Measurements from ENCODE around the gene RAB11B.

Gene RAB11B

DNA sequence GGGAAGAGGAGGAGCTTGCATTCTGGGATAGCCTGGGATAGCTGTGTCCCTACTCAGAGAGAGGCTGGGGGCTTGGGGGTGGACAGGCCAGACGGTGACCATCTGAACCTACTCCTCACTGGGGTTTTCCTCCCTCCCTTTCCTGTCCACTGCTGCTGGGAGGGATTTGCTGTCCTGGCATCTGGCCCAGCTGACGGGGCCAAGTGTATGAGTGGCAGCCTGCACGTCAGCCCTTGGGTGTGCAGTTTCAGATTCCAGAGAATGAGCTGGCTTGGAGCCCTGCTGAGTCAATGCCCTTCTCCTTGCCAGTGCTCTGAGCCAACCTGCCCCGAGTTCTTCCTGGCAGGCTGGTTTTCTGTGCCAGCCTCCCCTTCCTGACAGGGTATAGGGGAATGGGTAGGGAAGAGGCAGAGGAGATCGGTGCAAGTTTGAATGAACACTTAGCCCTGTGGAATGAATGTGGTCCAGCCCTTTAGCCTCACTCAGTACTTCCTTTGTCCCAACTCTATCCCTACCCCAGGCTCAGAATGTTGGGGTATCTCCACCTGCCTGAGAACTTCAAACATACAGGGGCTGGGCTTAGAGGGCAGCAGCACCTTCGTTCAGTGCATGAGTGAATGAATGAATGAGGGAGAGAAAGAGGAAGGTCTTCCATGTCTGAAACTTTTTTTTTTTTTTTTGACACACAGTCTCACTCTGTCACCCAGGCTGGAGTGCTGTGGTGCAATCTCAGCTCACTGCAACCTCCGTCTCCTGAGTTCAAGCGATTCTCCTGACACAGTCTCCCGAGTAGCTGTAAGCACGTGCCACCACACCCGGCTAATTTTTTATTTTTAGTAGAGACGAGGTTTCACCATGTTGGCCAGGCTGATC lies 28.0 kb upstream of the RAB11B start:
- Histone ChIP-seq H3K36me3 (no peaks in the 10 kb centered on the region), H3K27ac (no peak overlapping the region), H3K27me3 (ENCODE audit: insufficient read depth, low read depth, severe bottlenecking) (no peaks in the 10 kb centered on the region), H3K9me3 (ENCODE audit: severe bottlenecking) (no peaks in the 10 kb centered on the region), H3K4me3 (ENCODE audit: low read depth, low read length) (no peak overlapping the region)
- DNase-seq, result peak; percentile 42
- TF ChIP-seq, protein P1, sequence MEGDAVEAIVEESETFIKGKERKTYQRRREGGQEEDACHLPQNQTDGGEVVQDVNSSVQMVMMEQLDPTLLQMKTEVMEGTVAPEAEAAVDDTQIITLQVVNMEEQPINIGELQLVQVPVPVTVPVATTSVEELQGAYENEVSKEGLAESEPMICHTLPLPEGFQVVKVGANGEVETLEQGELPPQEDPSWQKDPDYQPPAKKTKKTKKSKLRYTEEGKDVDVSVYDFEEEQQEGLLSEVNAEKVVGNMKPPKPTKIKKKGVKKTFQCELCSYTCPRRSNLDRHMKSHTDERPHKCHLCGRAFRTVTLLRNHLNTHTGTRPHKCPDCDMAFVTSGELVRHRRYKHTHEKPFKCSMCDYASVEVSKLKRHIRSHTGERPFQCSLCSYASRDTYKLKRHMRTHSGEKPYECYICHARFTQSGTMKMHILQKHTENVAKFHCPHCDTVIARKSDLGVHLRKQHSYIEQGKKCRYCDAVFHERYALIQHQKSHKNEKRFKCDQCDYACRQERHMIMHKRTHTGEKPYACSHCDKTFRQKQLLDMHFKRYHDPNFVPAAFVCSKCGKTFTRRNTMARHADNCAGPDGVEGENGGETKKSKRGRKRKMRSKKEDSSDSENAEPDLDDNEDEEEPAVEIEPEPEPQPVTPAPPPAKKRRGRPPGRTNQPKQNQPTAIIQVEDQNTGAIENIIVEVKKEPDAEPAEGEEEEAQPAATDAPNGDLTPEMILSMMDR (IDR thresholded peaks at IDR 0.05; ENCODE audit: low read depth, low read length), result no peak

DNA sequence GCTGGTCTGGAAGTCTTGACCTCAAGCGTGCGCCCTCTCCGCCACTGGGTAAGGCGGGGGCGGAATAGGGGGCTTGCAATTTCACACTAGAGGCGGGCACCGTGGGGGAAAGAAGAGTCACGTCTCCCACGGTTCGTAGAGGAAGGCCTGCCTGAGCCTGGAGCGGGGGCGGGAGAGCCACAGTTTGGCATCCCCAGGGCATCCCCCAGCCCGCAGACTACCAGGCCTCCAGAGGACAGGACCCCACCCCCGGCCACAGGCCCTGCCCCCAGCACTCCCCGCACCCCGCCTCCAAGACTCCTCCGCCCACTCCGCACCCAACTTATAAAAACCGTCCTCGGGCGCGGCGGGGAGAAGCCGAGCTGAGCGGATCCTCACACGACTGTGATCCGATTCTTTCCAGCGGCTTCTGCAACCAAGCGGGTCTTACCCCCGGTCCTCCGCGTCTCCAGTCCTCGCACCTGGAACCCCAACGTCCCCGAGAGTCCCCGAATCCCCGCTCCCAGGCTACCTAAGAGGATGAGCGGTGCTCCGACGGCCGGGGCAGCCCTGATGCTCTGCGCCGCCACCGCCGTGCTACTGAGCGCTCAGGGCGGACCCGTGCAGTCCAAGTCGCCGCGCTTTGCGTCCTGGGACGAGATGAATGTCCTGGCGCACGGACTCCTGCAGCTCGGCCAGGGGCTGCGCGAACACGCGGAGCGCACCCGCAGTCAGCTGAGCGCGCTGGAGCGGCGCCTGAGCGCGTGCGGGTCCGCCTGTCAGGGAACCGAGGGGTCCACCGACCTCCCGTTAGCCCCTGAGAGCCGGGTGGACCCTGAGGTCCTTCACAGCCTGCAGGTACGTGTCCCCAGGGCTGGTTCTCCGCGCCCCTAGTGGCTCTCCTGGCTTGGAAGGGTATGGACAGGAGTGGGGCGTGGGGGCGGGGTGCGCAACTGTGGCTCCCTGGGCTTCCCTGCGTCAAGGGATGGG lies 26.1 kb upstream of the RAB11B start, which contains the start of gene ANGPTL4:
Gene ANGPTL4, plus strand, starts transcription at position 353 of the 969 bp plus-strand sequence. Its CDS starts 167 bp downstream, at position 520.
- TF ChIP-seq, protein P1 (IDR thresholded peaks at IDR 0.05; ENCODE audit: low read depth, low read length), result peak; percentile 53
- peak within 1 kb of the TSS; percentile 62 for H3K27ac ChIP-seq
- peak; percentile 74 for DNase-seq

GRCh38 chr19:8366121-8366581 lies 24.0 kb upstream of the RAB11B start:
- H3K27ac ChIP-seq, result no peak overlapping the region
- H3K9me3 ChIP-seq (ENCODE audit: severe bottlenecking), result no peaks in the 10 kb centered on the region
- H3K27me3 ChIP-seq (ENCODE audit: insufficient read depth, low read depth, severe bottlenecking), result no peaks in the 10 kb centered on the region
- no peak for DNase-seq
- no peak overlapping the region for H3K4me3 ChIP-seq (ENCODE audit: low read depth, low read length)
- H3K36me3 ChIP-seq, result no peaks in the 10 kb centered on the region
- TF ChIP-seq, protein P1 (IDR thresholded peaks at IDR 0.05; ENCODE audit: low read depth, low read length), result no peak

More for the DNA sequence above, 26.1 kb upstream of the RAB11B start, which contains the start of gene ANGPTL4:
- Histone ChIP-seq H3K9me3 (ENCODE audit: severe bottlenecking) (no peaks in the 10 kb centered on the region), H3K27me3 (ENCODE audit: insufficient read depth, low read depth, severe bottlenecking) (no peaks in the 10 kb centered on the region), H3K4me3 (ENCODE audit: low read depth, low read length) (peak within 1 kb of the TSS; percentile 68), H3K36me3 (no peaks in the 10 kb centered on the region)

DNA sequence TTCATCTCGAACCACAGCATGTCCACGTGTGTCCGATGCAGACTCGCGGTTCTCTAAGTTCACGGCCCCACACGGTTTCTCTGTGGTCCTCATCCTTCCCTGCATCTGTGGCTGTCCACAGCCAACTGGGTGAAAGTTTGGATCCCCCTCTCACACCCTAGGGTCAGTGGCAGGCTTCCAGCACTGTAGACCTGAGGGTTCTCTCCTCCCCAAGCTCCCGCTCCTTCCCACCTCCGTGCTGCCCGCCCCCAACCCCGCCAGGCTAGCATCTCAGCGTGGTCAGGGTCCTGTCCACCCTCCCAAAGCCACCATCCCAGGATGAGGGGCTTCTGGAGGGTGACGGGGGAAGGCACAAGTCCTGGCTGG lies 23.2 kb upstream of the RAB11B start:
- Histone ChIP-seq H3K27ac (no peak overlapping the region), H3K4me3 (ENCODE audit: low read depth, low read length) (no peak overlapping the region), H3K36me3 (no peaks in the 10 kb centered on the region), H3K27me3 (ENCODE audit: insufficient read depth, low read depth, severe bottlenecking) (no peaks in the 10 kb centered on the region), H3K9me3 (ENCODE audit: severe bottlenecking) (no peaks in the 10 kb centered on the region)
- DNase-seq, result no peak
- TF ChIP-seq, protein P1 (IDR thresholded peaks at IDR 0.05; ENCODE audit: low read depth, low read length), result no peak

DNA sequence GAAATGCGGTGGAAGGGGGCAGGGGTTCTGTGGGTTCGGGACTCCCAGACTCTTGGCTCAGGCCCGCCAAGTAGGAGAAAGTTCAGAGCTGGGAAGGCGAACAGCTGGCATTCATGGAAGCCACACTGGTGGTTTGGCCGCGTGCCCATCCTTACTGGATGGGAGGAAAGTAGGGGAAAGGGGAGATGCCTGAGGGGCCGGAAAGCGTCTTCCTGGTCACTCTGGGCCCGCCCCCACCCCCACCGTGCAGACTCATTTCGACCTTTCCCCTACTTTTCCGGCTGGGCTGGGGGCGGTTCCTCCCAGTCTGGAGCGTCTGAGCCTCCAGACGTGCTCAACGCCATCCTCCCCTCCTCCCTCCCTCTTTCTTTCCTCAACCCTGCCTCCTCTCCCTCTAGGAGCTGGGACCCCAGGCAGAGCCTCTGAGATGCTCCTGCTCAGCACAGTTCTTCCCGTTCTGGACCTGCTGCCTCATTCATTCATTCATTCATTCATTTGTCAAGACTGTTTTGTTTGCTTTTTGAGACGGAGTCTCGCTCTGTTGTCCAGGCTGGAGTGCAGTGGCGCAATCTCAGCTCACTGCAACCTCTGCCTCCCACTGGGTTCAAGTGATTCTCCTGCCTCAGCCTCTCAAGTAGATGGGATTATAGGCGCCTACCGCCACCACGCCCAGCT lies 22.7 kb upstream of the RAB11B start:
- Histone ChIP-seq H3K4me3 (ENCODE audit: low read depth, low read length) (no peak overlapping the region), H3K27ac (no peak overlapping the region), H3K9me3 (ENCODE audit: severe bottlenecking) (no peaks in the 10 kb centered on the region), H3K27me3 (ENCODE audit: insufficient read depth, low read depth, severe bottlenecking) (no peaks in the 10 kb centered on the region), H3K36me3 (no peaks in the 10 kb centered on the region)
- DNase-seq, result peak; percentile 28
- TF ChIP-seq, protein P1 (IDR thresholded peaks at IDR 0.05; ENCODE audit: low read depth, low read length), result no peak

Data from WERI-Rb-1 (cell line).